HG02973 (cell line): Measurements from ENCODE around the gene ZNF500.
"Not testable (repeated sequence)": the region's sequence is repeated elsewhere in the genome, so short reads cannot be mapped to it uniquely, and the experiment has no call there.

Experiments used
- ATAC-seq: cut with Tn5 transposase; IDR thresholded peaks from one replicate; pipeline ENCODE4 v1.9.1; 2021; ENCODE audit warnings: moderate library complexity; ENCODE audit not compliant: unreplicated experiment

The ZNF500 gene

GRCh38 chr16:4796982-4797804, 30.2 kb upstream of the ZNF500 start:
- ATAC-seq, result no peak

GRCh38 chr16:4795828-4796572, 29.0 kb upstream of the ZNF500 start:
- no peak for ATAC-seq

- ATAC-seq, result no peak
Measured at GRCh38 chr16:4795181-4795827, 28.3 kb upstream of the ZNF500 start, which contains the start of gene SMIM22. TSS of gene SMIM22 (plus strand) at chr16:4795369. CDS start at chr16:4795735, 366 bp downstream.

DNA sequence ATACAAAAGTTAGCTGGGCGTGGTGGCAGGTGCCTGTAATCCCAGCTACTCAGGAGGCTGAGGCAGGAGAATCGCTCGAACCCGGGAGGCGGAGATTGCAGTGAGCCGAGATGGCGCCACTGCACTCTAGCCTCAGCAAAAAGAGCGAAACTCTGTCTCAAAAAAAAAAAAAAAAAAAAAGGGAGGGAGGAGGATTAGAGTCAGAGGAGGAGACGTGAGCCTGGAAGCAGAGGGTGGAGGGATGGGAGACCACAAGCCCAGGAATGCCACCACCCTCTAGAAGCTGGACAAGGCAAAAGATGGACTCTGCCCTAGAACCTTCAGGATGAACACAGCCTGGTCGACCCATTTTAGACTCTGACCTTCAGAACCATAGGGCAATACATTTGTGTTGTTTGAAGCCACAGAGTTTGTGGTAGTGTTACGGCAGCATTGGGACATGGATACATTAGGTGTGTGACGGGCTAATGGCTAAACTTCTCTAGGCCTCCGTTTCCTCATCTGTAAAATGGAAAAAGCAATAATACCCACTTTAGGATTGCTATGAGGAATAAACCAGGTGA, 26.1 kb upstream of the ZNF500 start:
- ATAC-seq, result no peak

DNA sequence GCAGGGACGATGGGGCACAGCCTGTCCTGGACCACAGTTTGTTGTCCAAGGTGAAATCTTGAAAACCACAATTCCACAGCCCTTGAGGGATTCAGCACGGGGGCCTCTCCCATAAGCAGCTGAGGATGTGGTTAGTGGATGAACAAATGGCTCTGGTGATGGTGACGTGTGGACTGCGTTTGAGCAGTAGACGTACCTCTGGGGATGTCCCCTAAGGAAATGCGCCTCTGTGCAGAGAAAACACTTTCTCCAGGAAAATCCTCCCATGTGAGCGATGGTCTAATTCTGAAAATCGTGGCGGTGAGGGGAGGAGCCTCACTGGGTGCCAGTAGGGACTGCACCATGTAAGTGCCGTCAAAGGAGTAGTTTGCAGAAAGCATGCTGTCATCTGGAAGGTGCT, 23.9 kb upstream of the ZNF500 start:
- no peak for ATAC-seq

- no peak for ATAC-seq
Measured at GRCh38 chr16:4790261-4790660, 23.3 kb upstream of the ZNF500 start.

GRCh38 chr16:4788910-4789309, 21.9 kb upstream of the ZNF500 start:
- no peak for ATAC-seq

- ATAC-seq, result no peak
Measured at GRCh38 chr16:4788489-4788889, 21.5 kb upstream of the ZNF500 start.

DNA sequence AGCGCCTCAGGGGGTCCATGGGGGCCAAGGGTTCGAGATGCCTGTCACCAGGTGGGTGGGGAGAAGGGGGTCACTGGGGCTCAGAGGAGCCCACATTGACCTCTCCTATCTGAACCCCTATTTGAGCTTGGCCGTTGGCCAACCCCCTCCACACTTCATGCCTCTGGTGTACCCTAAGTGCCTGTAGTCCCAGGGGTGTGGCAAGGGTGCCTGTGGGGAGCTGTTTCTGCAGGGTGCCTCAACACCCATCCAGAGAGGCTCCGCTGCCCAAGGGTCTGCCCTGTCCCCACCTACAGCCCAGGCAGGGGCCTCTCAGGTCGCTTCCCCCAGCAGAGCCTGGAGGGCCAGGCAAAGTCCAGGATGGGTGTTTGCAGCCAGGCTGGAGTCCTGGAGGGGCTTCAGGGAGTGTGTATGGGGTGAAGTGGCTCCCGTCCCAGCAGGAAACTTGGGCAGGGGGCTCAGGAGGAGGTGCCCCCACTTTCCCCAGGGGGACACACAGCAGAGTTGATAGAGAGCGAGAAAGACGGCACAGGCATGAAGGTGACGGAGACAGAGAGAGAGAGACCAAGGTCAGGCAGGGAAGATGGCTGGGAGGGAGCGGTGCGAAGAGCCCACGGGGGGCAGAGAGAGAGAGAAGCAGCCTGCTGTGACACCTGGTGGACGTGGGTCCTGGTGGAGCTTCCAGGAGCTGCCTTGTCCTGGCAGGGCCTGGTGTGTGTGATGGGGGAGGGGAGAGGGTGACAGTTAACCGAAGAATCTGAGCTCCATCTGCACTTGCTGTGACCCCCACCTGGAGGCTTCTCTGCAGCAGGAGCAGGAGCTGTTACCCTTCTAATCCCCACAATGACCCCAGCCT, 20.9 kb upstream of the ZNF500 start, which contains the start of gene SEPTIN12:
Gene SEPTIN12 (minus strand): TSS at position 719 of the 856 bp plus-strand sequence. CDS start 700 bp downstream, at position 19.
- ATAC-seq, result no peak

GRCh38 chr16:4787068-4787467, 20.1 kb upstream of the ZNF500 start:
- ATAC-seq, result no peak

DNA sequence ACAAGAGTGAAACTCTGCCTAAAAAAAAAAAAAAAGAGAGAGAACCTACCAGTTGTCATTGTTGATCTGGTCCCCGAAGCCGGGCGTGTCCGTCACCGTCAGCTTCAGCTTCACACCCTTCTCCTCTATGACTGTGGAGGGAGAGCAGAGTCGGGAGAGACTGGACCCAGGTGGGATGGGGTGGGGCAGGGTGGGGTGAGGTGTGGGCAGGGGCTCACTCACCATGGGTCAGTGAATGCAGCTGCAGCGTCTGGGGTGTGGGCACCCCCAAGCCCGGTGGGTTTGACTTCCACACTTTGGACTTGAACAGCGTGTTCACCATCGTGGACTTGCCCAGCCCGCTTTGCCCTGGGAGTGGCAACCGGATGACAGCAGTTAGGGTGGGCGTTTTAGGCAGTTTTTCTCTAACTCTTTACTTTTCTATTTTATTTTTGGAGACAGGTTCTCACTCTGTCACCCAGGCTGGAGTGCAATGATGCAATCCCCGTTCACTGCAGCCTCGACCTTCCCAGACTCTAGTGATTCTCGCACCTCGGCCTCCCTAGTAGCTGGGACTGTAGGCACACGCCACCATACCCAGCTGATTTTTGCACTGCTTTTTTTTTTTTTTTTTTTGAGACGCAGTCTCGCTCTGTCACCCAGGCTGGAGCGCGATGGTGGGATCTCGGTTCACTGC, 18.9 kb upstream of the ZNF500 start:
- no peak for ATAC-seq

GRCh38 chr16:4784444-4784987, 17.6 kb upstream of the ZNF500 start:
- ATAC-seq, result not testable (repeated sequence)

GRCh38 chr16:4783951-4784336, 17.0 kb upstream of the ZNF500 start:
- no peak for ATAC-seq

GRCh38 chr16:4783251-4783950, 16.4 kb upstream of the ZNF500 start:
- no peak for ATAC-seq

DNA sequence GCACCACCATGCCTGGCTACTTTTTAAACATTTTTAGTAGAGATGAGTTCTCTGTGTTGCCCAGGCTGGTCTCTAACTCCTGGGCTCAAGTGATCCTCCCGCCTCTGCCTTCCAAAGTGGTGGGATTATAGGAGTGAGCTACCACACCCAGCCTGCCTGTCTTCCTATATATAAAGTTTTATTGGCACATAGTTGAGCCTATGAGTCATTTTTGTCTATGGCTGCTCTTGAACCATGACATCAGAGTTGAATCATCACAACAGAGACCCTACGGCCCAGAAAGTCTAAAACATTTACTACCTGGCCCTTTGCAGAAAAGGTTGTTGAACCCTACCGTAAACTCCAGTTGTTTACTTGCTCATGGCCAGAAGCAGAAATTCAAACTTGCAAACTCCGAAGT, 13.3 kb upstream of the ZNF500 start:
- ATAC-seq, result no peak

GRCh38 chr16:4778050-4778392, 11.1 kb upstream of the ZNF500 start:
- ATAC-seq, result no peak

DNA sequence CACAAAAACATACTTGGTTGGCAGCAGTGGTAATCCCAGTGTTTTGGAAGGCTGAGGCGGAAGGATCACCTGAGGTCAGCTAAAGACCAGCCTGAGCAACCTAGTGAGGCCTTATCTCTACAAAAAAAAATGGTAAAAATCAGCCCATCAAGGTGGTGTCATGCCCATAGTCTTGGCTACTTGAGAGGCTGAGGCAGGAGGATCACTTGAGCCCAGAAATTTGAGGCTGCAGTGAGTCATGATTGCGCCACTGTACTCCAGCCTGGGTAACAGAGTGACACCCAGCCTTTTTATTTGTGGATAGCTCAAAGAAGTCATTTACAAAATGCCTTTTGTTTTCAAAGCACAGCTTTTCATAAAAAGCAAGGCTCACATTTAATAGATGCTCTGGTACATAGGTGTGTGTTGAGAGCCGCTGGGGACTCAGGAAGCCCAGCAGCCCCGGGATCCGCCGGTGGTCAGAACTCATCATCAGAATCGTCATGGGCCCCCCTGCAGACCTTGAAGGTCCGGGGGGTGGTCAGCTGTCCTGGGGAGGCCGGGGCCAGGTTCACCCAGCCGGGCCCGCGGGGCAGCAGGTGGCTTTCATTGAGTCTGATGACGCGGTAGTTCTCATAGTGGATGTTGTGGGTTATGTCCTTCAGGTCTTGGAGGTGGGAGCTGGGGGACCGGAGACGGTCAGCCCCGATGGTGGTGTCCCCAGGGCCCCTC, 10.5 kb upstream of the ZNF500 start:
- no peak for ATAC-seq

DNA sequence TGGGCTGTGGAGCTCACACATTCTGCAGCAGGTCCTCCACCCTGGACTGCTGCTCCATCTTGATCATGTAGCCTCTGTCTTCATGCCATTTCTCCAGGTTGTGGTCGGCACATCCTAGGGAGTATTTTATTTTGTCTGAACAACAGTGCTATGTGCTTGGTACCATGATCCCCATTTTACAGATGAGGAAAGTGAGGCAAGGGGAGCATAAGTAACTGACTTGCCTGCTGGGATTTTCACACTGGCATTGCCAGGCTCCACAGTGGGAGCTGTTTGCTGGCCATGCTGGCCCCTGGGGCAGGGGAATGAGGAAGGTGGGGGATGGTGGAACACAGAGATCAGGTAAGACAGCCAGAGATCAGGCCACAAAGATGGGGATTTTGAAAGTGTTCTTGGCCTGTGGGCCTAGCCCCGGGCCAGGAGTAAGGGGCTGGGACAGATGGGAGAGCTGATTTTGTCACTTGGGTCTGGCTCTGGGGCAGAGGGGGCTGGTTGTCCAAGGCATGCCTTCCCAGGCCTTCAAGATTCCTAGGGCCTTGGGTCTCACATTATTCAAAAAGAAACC, 9.3 kb upstream of the ZNF500 start:
- ATAC-seq, result no peak
